ENCODE results near the gene ARID5B. TPM values are rescaled to one million over a fixed set of nuclear protein-coding genes. Genes with fewer than 3 reads are reported as not detected.

The ARID5B gene
- polyA plus RNA-seq, 1 of the 3 experiments (the other 2 are of a cell fraction): 10.9 TPM

DNA sequence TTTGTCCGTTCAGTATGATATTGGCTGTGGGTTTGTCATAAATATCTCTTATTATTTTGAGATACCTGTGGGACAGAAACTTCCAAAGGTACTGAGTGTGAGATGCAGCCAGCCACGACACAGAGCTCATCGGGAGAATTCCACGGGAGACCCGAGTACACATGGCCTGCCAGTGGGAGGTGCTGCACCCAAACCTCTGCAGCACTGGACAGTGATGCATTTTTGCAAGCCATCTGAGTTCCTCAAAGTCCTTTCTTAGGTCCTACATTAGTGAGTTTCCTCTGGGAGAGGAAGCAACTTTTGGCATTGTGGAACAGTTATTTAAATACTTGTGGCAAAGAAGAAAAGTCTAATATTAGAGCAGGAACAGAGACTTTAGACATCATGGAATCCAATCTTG, 77.5 kb downstream of the ARID5B start:
- Histone ChIP-seq H3K27ac (ENCODE audit: low read depth in 2 of 2, low read length in 1 of 2) (no peak overlapping the region), H3K9ac (no peak overlapping the region), H3K9me3 (no peaks in the 10 kb centered on the region), H4K20me1 (ENCODE audit: insufficient read depth) (no peaks in the 10 kb centered on the region; the same call in 1 of the 2 replicates), H3K4me2 (no peak overlapping the region), H3K9me2 (no peaks in the 10 kb centered on the region), H3K36me3 (replicated peaks in 1 of 2; ENCODE audit: control insufficient read depth in 1 of 2, insufficient read depth in 2 of 2, low read length in 1 of 2) (no peaks in the 10 kb centered on the region), H2AFZ (ENCODE audit: low read depth) (no peak overlapping the region), H3K4me1 (ENCODE audit: control insufficient read depth in 1 of 2, insufficient read depth in 2 of 2, low read depth in 1 of 2, low read length in 1 of 2) (peaks cover 14 to 19% of the 10 kb centered on the region in 2 experiments; a peak in 3 of 4 replicates), H3K27me3 (ENCODE audit: insufficient read depth) (no peaks in the 10 kb centered on the region), H3F3A (replicated peaks; ENCODE audit: insufficient read depth) (peaks cover 25% of the 10 kb centered on the region), H3K4me3 (ENCODE audit: low read depth in 2 of 2, low read length in 1 of 2) (no peak overlapping the region), H3K79me2 (ENCODE audit: insufficient read depth) (peaks cover 57% of the 10 kb centered on the region)
- WGBS (ENCODE audit: low lambda C conversion rate): 96% methylated on average over 5 of the region's 5 CpGs
- POLR2A ChIA-PET: no interaction called here
- no peak for DNase-seq
- TF ChIP-seq ELF1 (IDR thresholded peaks at IDR 0.05) (no peak), YY1 (IDR thresholded peaks at IDR 0.05; ENCODE audit: low read depth) (no peak), RAD21 (IDR thresholded peaks at IDR 0.05; ENCODE audit: low read length) (0 out of 2 replicates have a peak, but pooled peaks have one; percentile 2), RCOR1 (IDR thresholded peaks at IDR 0.05; ENCODE audit: low read length) (no peak)
- TF ChIP-seq, protein P1, sequence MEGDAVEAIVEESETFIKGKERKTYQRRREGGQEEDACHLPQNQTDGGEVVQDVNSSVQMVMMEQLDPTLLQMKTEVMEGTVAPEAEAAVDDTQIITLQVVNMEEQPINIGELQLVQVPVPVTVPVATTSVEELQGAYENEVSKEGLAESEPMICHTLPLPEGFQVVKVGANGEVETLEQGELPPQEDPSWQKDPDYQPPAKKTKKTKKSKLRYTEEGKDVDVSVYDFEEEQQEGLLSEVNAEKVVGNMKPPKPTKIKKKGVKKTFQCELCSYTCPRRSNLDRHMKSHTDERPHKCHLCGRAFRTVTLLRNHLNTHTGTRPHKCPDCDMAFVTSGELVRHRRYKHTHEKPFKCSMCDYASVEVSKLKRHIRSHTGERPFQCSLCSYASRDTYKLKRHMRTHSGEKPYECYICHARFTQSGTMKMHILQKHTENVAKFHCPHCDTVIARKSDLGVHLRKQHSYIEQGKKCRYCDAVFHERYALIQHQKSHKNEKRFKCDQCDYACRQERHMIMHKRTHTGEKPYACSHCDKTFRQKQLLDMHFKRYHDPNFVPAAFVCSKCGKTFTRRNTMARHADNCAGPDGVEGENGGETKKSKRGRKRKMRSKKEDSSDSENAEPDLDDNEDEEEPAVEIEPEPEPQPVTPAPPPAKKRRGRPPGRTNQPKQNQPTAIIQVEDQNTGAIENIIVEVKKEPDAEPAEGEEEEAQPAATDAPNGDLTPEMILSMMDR (IDR thresholded peaks at IDR 0.05): peak; percentile 23; the same call in 1 of the 2 replicates
- TF ChIP-seq, protein P2, sequence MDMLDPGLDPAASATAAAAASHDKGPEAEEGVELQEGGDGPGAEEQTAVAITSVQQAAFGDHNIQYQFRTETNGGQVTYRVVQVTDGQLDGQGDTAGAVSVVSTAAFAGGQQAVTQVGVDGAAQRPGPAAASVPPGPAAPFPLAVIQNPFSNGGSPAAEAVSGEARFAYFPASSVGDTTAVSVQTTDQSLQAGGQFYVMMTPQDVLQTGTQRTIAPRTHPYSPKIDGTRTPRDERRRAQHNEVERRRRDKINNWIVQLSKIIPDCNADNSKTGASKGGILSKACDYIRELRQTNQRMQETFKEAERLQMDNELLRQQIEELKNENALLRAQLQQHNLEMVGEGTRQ (IDR thresholded peaks at IDR 0.05; ENCODE audit: borderline replicate concordance, low read depth, low read length): no peak
- TF ChIP-seq, protein P3, sequence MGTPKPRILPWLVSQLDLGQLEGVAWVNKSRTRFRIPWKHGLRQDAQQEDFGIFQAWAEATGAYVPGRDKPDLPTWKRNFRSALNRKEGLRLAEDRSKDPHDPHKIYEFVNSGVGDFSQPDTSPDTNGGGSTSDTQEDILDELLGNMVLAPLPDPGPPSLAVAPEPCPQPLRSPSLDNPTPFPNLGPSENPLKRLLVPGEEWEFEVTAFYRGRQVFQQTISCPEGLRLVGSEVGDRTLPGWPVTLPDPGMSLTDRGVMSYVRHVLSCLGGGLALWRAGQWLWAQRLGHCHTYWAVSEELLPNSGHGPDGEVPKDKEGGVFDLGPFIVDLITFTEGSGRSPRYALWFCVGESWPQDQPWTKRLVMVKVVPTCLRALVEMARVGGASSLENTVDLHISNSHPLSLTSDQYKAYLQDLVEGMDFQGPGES (IDR thresholded peaks at IDR 0.05; ENCODE audit: low read depth, low read length): no peak
- CTCF ChIA-PET: no interaction called here

DNA sequence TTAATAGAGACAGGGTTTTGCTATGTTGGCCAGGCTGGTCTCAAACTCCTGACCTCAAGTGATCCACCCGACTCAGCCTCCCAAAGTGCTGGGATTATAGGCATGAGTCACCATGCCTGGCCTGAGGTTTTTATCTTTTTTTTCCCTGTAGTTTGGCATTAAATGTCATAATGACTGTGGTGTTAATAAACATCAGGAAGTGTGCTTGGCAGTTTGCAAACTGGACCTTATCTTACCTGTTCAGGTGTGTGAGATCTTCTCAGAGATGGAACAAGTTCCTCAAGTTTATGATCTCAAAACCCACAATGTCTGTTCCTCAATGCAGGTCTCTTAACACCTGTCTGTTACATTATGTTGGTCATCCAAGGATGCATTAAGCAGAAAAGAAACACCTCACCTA, 80.0 kb downstream of the ARID5B start:
- peaks cover 67% of the 10 kb centered on the region for H3K79me2 ChIP-seq (ENCODE audit: insufficient read depth)
- TF ChIP-seq MEF2A (IDR thresholded peaks at IDR 0.05; ENCODE audit: borderline replicate concordance, low read depth) (no peak), MXI1 (IDR thresholded peaks at IDR 0.05; ENCODE audit: low read depth, low read length) (no peak), GABPA (IDR thresholded peaks at IDR 0.05; ENCODE audit: low read depth) (no peak), EP300 (IDR thresholded peaks at IDR 0.05; ENCODE audit: borderline replicate concordance in 1 of 2, low read depth in 1 of 2, low read length in 1 of 2) (no peak), RAD21 (IDR thresholded peaks at IDR 0.05; ENCODE audit: low read length) (no peak), TAF1 (IDR thresholded peaks at IDR 0.05; ENCODE audit: borderline replicate concordance, low read depth, low read length) (no peak), SIN3A (IDR thresholded peaks at IDR 0.05; ENCODE audit: borderline replicate concordance, low read depth, low read length) (no peak), NRF1 (IDR thresholded peaks at IDR 0.05; ENCODE audit: low read depth, low read length) (no peak), TCF12 (IDR thresholded peaks at IDR 0.05) (no peak), NFIC (IDR thresholded peaks at IDR 0.05; ENCODE audit: borderline replicate concordance) (no peak), RCOR1 (IDR thresholded peaks at IDR 0.05; ENCODE audit: low read length) (no peak), ELF1 (IDR thresholded peaks at IDR 0.05) (no peak)
- TF ChIP-seq, protein P4, sequence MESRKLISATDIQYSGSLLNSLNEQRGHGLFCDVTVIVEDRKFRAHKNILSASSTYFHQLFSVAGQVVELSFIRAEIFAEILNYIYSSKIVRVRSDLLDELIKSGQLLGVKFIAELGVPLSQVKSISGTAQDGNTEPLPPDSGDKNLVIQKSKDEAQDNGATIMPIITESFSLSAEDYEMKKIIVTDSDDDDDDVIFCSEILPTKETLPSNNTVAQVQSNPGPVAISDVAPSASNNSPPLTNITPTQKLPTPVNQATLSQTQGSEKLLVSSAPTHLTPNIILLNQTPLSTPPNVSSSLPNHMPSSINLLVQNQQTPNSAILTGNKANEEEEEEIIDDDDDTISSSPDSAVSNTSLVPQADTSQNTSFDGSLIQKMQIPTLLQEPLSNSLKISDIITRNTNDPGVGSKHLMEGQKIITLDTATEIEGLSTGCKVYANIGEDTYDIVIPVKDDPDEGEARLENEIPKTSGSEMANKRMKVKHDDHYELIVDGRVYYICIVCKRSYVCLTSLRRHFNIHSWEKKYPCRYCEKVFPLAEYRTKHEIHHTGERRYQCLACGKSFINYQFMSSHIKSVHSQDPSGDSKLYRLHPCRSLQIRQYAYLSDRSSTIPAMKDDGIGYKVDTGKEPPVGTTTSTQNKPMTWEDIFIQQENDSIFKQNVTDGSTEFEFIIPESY (IDR thresholded peaks at IDR 0.05; ENCODE audit: borderline replicate concordance, low read depth): no peak
- TF ChIP-seq, protein P5, sequence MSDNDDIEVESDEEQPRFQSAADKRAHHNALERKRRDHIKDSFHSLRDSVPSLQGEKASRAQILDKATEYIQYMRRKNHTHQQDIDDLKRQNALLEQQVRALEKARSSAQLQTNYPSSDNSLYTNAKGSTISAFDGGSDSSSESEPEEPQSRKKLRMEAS (IDR thresholded peaks at IDR 0.05; ENCODE audit: low read depth): no peak

More for the DNA sequence above, 80.0 kb downstream of the ARID5B start:
- DNase-seq: no peak
- H4K20me1 ChIP-seq (ENCODE audit: insufficient read depth): no peaks in the 10 kb centered on the region; the same call in 1 of the 2 replicates
- ChIA-PET CTCF (no interaction called here), POLR2A (no interaction called here)
- H3K27me3 ChIP-seq (ENCODE audit: insufficient read depth): no peaks in the 10 kb centered on the region
- H3F3A ChIP-seq (replicated peaks; ENCODE audit: insufficient read depth): no peaks in the 10 kb centered on the region
- H2AFZ ChIP-seq (ENCODE audit: low read depth): no peak overlapping the region
- H3K9me2 ChIP-seq: no peaks in the 10 kb centered on the region
- H3K27ac ChIP-seq (ENCODE audit: low read depth in 2 of 2, low read length in 1 of 2): no peak overlapping the region
- H3K9me3 ChIP-seq: no peaks in the 10 kb centered on the region
- H3K9ac ChIP-seq: no peak overlapping the region
- H3K36me3 ChIP-seq (replicated peaks in 1 of 2; ENCODE audit: control insufficient read depth in 1 of 2, insufficient read depth in 2 of 2, low read length in 1 of 2): peaks cover 0 to 3% of the 10 kb centered on the region in 2 experiments
- no peak overlapping the region for H3K4me3 ChIP-seq (ENCODE audit: low read depth in 2 of 2, low read length in 1 of 2)
- H3K4me2 ChIP-seq: no peak overlapping the region
- 62% methylated on average over 1 of the region's 1 CpG for WGBS (ENCODE audit: low lambda C conversion rate)
- H3K4me1 ChIP-seq (ENCODE audit: control insufficient read depth in 1 of 2, insufficient read depth in 2 of 2, low read depth in 1 of 2, low read length in 1 of 2): peaks cover 0 to 7% of the 10 kb centered on the region in 2 experiments; a peak in 2 of 4 replicates
